Measurements from ENCODE around the gene SEPHS2.

The SEPHS2 gene

GRCh38 chr16:30445408-30446202 lies at the start of gene SEPHS2:
Gene SEPHS2, minus strand, starts transcription at chr16:30445874. Its CDS starts 147 bp downstream, at chr16:30445727.
- TF ChIP-seq CTCF (conservative IDR thresholded peaks at IDR 0.05; ENCODE audit: control insufficient read depth, insufficient read depth, low read depth, low read length), result peak; percentile 33
- H3K4me3 ChIP-seq (ENCODE audit: control insufficient read depth, low read depth, low read length), result peak within 1 kb of the TSS; percentile 73
- peak; percentile 97 for DNase-seq (ENCODE audit: low read depth)

- no peak overlapping the region for H3K4me3 ChIP-seq (ENCODE audit: control insufficient read depth, low read depth, low read length)
- no peak for TF ChIP-seq CTCF (conservative IDR thresholded peaks at IDR 0.05; ENCODE audit: control insufficient read depth, insufficient read depth, low read depth, low read length)
- no peak for DNase-seq (ENCODE audit: low read depth)
Measured at GRCh38 chr16:30494709-30495108, 49.0 kb upstream of the SEPHS2 start.

- no peak for TF ChIP-seq CTCF (conservative IDR thresholded peaks at IDR 0.05; ENCODE audit: control insufficient read depth, insufficient read depth, low read depth, low read length)
- DNase-seq (ENCODE audit: low read depth), result no peak
- H3K4me3 ChIP-seq (ENCODE audit: control insufficient read depth, low read depth, low read length), result no peak overlapping the region
Measured at GRCh38 chr16:30493941-30494488, 48.3 kb upstream of the SEPHS2 start.

GRCh38 chr16:30491744-30492308 lies 46.2 kb upstream of the SEPHS2 start:
- peak; percentile 80 for DNase-seq (ENCODE audit: low read depth)
- no peak for TF ChIP-seq CTCF (conservative IDR thresholded peaks at IDR 0.05; ENCODE audit: control insufficient read depth, insufficient read depth, low read depth, low read length)
- H3K4me3 ChIP-seq (ENCODE audit: control insufficient read depth, low read depth, low read length), result no peak overlapping the region

GRCh38 chr16:30491229-30491628 lies 45.6 kb upstream of the SEPHS2 start:
- no peak for TF ChIP-seq CTCF (conservative IDR thresholded peaks at IDR 0.05; ENCODE audit: control insufficient read depth, insufficient read depth, low read depth, low read length)
- no peak for DNase-seq (ENCODE audit: low read depth)
- H3K4me3 ChIP-seq (ENCODE audit: control insufficient read depth, low read depth, low read length), result no peak overlapping the region

- no peak for DNase-seq (ENCODE audit: low read depth)
- H3K4me3 ChIP-seq (ENCODE audit: control insufficient read depth, low read depth, low read length), result no peak overlapping the region
- TF ChIP-seq CTCF (conservative IDR thresholded peaks at IDR 0.05; ENCODE audit: control insufficient read depth, insufficient read depth, low read depth, low read length), result no peak
Measured at GRCh38 chr16:30490210-30490609, 44.5 kb upstream of the SEPHS2 start.
